G401 (cell line): ENCODE measurements around the gene ZNF48. TPM values are rescaled to one million over a fixed set of nuclear protein-coding genes. Genes with fewer than 3 reads are reported as not detected.

Experiments
- DNase-seq: peaks from one replicate; pipeline ENCODE4 v3.0.0-alpha.2; 2015; ENCODE audit warnings: low spot score
- in situ Hi-C: cut with HindIII; loops from 2 replicates; pipeline ENCODE4 v1.10.0; 2016; ENCODE audit warnings: low sequenced_read_pairs, mixed read lengths
- total RNA-seq: library from RNA; depleted of rRNA; stranded (reverse); fragments of >200 nt; shearing (Covaris generic); gene quantifications from 2 replicates; pipeline ENCODE4 v1.2.3, GENCODE V29; 2014; rRNA removed

The ZNF48 gene
- total RNA-seq = 30.4 and 41.8 TPM in 2 replicates

GRCh38 chr16:30395155-30395991 is at the start of gene ZNF48:
Gene ZNF48 (plus strand): TSS chr16:30395420. CDS start chr16:30395795, 375 bp downstream.
- in situ Hi-C loops = no loop called here
- DNase-seq = peak; percentile 93

DNA sequence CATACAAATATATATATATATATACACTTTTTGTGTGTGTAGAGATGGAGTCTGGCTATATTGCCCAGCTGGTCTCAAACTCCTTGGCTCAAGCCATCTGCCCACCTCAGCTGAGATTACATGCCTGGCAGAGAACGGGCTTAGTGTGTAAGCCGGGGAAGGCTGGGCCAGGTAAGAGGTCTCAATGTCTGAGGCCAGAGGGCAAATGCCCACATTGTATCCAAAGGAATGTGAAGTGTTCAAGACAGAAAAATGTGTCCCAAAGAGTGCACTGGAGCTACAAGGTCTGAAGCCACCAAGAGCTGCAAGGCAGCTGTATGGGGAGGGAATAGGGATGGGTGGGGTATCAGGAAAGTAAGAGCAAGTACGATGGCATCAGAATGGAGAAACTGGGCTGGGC is 48.9 kb upstream of the ZNF48 start:
- in situ Hi-C loops = no loop called here
- no peak for DNase-seq

- in situ Hi-C loops = no loop called here
- no peak for DNase-seq
Measured at GRCh38 chr16:30348113-30348512, 47.1 kb upstream of the ZNF48 start.

DNA sequence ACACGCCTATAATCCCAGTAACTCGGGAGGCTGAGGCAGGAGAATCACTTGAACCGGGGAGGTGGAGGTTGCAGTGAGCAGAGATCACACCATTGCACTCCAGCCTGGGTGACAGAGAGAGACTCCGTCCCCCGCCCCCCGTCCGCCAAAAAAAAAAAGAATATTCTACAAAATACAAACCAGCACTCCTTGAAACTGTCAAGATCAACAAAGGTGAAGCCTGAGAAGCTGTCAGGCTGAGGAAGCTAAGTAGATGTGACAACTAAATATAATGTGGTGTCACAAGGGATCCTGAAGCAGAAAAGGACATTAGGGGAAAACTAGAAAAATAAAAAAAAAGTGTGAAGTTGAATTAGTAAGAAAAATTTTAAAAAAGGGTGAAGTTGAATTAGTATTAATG is 46.3 kb upstream of the ZNF48 start:
- in situ Hi-C loops = no loop called here
- no peak for DNase-seq

DNA sequence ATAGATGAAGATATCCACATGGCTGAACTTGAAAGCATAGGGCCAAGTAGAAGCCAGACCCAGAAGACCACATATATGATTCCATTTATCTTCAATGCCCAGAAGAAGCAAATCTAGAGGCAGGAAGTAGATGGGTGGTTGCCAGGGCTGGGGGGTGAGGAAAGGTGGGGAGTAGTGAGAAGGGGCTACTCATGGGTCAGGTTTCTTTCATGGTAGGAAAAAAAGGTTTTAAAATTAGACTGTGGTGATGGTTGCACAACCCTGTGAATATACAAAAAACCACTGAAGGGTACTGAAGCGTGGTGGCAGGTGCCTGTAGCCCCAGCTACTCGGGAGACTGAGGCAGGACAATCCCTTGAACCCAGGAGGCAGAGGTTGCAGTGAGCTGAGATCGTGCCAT is 45.5 kb upstream of the ZNF48 start:
- in situ Hi-C loops = no loop called here
- no peak for DNase-seq

- in situ Hi-C loops = no loop called here
- no peak for DNase-seq
Measured at GRCh38 chr16:30350134-30350871, 44.9 kb upstream of the ZNF48 start.

DNA sequence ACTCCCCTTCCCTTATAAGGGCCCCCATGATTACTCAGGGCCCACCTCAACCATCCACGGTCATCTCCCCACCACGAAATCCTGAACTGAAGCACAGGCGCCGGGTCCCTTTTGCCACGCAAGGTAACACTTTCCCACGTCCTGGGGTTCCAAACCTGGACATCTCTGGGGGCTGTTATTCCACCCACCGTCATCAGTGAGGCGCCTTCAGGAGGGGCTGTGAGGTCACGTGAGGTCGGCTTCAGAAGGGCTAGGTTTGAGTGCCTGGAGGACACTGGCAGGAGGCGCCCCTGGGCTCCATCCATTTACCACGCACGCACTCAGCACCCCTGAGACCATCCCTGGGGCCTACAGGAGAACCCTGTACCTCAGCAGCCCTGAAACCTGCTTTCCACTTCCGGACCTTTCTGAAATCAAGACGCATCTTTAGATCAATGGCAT is 44.2 kb upstream of the ZNF48 start:
- DNase-seq = no peak
- in situ Hi-C loops = no loop called here

DNA sequence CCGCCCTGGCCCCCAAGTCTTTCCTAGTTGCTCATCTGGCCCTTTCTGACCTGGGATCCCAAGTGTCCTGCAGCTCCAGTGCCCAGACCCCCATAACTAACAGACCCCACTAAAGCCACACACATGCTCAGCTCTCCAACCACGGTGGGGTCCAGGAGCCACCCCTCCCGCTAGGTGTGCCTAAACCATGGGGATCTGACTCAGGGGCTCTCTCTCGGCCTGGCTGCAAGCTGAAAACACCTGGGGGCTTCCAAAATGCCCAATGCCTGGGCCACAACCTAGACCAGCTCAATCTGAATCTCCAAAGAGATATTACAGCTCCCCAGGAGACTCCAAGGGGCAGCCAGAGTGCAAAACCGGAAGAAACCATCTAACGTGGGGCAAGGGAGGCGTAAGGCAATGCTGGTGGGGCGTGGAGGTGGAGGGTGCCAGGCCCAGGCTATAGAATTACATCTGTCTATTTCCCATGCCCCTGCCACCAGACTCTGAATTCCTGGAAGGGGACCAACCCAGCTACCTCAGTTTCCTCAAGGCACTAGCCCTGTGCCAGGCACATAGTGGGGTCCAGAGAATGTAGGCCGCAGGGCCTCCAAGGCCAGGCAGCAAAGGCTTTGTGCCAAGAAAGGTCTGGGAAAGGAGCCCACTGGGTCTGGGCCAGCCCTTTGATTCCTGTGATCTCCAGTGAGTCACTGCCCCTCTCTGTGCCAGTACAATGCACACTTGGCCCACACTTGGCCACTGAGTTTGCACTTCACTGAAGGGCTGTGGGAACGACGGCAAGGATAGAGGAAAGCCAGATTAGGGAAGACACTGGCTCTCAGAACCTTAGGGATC is 43.4 kb upstream of the ZNF48 start:
- in situ Hi-C loops = no loop called here
- DNase-seq = peak; percentile 81

DNA sequence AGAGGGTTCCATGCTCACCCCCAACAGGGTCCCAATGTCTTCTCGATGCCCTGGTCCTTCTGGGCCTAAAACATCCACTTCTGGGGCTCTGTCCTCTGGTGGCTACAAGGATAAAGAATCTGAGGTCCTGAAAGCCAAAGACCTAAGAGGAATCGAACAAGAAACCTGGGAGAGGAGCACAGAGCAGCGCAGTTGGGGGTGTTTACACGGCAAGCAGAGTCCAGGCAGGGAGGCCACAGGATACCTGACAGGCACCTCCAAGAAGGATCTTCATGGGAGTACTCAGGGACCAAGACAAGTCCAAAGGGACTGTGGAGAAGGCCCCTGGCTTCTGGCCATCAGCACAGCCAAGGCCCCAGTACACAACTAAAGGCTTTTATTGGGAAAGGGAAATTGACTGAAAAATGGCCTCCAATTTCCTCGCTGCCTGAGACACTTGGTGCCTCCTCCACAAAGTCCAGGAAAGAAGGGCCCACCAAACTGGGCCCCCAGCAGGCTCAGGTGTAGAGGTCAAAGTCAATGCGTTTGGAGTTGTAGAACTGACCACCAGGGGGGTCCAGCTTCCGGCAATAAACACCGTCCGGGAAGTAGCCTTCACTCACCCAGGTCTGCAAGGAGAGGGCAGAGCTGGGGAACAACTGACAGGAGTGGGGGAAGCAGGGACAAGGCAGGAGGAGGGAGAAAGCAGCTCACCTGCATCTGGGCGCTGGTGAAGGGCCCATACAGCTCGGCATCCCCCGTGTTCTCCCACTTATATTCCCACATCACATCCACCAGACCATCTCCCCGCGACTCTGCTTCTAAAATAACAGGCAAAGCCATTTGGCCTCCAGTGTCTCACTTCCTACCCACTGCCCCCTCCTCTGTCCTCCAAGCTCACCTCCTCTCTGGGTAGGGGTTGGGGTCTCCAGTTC is 42.5 kb upstream of the ZNF48 start:
- DNase-seq = no peak
- in situ Hi-C loops = no loop called here

DNA sequence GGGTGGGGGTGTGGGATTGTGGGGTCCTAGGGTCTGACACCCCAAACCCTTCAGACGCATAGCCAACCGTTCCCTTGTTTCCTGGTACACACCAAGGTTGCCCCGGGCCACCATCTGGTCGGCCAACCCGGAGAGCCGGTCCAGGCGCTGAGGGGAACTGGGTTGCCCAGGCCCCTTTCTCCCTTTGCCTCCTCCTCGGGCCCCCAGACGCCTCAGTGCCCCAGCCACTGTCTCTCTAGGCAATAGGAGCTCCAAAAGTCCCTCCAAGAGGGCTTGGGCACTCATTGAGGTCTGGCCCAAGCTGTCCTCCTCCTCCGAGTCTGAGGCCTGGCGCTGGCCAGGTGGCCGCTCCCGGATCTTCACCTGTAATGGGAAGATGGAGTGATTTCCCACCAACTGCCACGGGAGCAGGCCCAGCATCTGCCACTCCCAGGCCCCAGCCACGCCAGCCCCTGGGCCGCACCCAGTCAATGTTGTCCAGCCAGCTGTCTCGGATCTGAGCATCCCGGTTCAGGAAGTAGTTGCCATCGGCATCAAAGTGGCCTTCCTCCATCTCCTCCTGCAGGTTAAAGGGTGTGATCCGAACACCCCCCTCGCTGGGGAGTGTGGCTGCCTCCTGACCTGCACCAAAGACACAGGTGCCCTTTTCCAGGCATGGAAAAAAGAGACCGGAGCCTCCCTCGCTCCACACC is 41.6 kb upstream of the ZNF48 start:
- DNase-seq = no peak
- in situ Hi-C loops = no loop called here

GRCh38 chr16:30354423-30355143 is 40.6 kb upstream of the ZNF48 start:
- no peak for DNase-seq
- in situ Hi-C loops = no loop called here

DNA sequence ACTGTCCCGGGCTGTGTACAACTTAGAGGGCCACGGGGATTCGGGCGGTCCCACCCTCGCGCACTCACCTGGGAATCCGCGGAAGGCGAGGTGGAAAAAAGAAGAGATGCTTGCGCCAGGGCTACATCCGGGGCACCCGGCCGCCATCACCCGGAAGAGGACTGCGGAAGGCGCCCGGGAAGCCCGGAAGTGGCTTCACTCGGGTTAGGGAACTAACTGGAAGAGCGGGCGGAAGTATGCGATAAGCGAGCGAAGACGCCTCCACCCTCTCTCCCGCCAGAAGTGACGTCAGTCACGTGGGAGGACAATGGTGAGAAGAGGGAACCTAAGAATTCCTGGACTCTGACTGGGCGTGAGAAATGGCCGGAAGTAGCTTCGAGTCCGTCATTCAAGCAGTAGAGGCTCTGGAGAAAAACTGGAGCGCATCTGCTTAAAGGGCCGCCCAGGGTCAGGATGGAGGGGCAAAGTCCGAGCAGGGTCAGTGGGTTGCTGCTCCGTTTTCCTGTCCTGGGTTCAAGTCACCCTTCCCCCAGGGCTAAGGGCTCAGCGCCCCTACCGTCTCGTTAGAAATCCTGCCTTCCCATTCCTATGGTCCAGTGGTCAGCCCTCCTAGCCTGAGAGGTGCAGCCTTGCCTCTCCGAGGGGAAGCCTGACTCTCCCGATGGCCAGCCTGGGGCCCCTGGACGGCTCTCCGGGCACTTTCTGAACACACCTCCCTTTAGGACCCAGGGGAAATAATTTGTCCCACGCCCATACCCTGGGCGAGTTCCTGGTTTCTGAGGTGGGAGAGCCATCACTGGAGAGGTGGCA is 39.9 kb upstream of the ZNF48 start, which contains the start of gene CD2BP2:
Gene CD2BP2 (minus strand): TSS at position 165 of the 810 bp plus-strand sequence. CDS start 627 bp downstream, outside the sequence.
- in situ Hi-C loops = no loop called here
- DNase-seq = peak; percentile 100

DNA sequence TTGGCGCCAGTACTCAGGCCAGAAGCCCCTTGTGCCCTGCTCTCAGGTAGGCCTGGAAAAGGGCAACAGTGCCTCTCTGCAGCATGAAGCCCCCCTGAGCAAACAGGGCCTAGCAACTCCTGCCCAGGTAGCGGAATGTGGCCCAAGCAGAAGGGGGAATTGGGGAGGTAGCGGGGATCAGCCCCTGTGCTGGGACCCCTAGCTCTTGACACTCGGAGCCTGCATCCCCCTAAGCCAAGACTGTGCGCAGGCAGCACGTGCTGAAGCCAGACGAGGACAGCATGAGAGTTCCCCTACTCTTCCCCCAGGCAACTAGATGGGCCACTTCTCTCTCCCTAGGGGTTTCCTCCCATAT is 39.3 kb upstream of the ZNF48 start:
- in situ Hi-C loops = no loop called here
- no peak for DNase-seq

- in situ Hi-C loops = no loop called here
- no peak for DNase-seq
Measured at GRCh38 chr16:30356401-30357084, 38.7 kb upstream of the ZNF48 start.

DNA sequence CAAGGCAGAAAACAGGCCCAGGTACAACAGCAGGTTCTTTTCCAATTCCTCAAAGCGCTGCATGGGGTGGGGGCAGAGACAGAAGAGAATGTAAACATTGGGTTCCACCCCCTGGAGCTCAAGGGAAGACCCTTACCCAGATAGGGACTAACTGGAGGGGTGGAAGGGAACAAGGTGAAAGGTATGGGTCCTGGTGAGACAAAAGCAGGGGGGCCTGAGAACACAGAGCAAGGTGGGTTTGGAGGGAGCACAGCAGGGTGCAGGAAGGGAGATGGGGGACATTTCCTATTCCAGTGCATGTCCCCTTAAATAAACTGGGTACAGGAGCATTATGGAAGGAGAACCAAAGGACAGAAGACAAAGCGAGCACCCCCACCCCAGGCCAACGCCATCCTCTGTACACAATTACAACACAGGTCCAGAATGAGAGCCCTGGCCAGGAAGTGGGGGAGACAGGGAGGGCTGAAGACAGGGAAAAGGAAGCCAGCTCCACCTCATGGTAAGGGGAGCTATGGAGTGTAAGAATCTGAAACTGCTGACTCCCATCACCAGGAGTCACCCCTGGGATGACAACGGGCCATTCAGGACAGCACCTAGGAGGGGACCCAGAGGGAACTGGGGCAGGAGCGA is 38.0 kb upstream of the ZNF48 start:
- DNase-seq = no peak
- in situ Hi-C loops = no loop called here
